ENCODE data around the gene PXK.

Gene PXK

DNA sequence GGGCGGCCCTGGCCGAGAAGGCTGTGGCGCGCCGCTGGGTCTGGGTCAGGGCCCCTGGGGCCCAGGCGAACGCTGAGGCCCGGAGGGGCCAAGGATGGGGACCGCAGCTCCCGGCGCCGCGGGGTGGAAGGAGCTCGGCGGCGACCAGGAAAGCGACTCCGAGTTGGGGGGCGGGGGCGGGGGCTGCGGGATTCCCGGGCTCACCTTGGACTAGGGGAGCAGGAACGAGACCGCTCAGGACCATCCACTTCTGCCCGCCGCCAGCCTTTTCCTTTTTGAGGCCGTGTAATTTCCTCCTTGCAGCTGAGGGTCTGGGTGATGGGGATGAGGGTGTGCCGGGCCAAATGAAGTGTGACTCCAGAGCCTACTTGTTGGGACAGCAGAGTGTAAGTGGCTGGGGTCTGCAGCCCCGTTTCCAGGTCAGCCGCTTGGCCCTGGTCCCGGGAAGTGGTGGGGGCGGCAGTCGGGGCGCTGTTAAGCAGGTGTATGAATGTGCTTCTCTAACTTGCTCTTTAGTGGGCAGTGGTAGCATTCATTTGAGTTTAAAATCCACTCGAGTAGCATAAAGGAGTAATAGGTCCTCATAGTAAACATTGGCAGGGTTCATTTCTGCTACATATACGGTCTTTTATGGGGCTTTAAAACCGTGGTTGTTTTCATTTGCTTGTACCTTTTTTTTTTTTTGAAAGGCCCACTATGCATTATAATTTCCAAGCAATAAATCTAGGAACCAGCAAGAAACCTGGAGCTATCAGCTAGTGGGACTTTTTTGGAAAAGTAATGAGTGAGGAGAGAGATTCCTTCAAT is 717 bp downstream of the PXK start:
- no peak for TF ChIP-seq GATA2 (IDR thresholded peaks at IDR 0.05; ENCODE audit: low read depth, low read length)
- TF ChIP-seq GATA3 (IDR thresholded peaks at IDR 0.05; ENCODE audit: low read depth, low read length): no peak

DNA sequence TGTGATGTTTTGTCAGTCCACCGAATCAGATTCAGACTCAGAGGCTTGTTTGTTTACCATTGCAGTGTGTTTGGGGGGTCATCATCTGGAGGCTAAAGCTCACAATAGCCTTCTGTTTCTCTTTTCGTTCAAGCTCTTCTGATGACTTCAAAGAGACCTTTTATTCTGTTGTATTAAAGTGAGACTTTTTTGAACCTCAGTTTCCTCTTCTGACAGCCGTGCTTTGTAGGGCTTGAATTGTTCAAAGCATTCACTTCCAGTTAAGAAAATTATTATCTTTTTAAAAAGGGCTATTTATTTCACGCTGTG is 1.3 kb downstream of the PXK start:
- TF ChIP-seq GATA3 (IDR thresholded peaks at IDR 0.05; ENCODE audit: low read depth, low read length): no peak
- TF ChIP-seq GATA2 (IDR thresholded peaks at IDR 0.05; ENCODE audit: low read depth, low read length): no peak

DNA sequence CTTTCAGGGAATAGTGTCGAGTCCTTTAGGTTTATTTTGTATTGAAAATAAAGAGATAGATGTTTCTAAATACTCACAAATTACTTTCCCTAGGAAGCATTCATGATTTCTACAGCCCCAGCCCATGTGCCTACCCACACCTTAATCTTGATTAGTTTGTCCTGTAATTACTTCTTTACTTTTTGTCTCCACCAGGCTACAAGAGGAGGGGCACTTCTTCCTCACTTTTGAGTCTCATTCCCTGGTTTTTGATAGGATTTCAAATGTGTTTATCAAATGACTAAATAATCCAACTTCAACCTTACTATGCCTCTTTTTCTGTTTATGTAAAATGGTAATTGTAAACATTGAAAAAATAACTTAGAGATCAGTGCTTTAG is 1.8 kb downstream of the PXK start:
- no peak for TF ChIP-seq GATA3 (IDR thresholded peaks at IDR 0.05; ENCODE audit: low read depth, low read length)
- no peak for TF ChIP-seq GATA2 (IDR thresholded peaks at IDR 0.05; ENCODE audit: low read depth, low read length)

DNA sequence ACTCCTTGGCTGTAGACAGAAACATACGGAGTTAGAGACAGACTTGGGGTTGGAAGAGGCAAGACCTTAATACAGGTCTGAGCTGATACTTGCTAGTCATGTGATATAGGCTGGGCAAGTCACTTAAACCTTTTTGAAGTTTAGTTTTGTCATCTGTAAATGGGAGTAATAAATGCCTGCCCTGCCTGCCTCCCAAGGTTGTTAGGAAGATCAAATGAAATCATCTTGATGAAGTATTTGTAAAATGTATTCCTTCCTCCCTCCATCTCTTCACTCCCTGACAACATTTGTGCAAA is 2.9 kb downstream of the PXK start:
- TF ChIP-seq GATA3 (IDR thresholded peaks at IDR 0.05; ENCODE audit: low read depth, low read length): no peak
- TF ChIP-seq GATA2 (IDR thresholded peaks at IDR 0.05; ENCODE audit: low read depth, low read length): no peak

GRCh38 chr3:58336135-58336882 is 3.6 kb downstream of the PXK start:
- TF ChIP-seq GATA3 (IDR thresholded peaks at IDR 0.05; ENCODE audit: low read depth, low read length): no peak
- TF ChIP-seq GATA2 (IDR thresholded peaks at IDR 0.05; ENCODE audit: low read depth, low read length): no peak

- TF ChIP-seq GATA3 (IDR thresholded peaks at IDR 0.05; ENCODE audit: low read depth, low read length): no peak
- no peak for TF ChIP-seq GATA2 (IDR thresholded peaks at IDR 0.05; ENCODE audit: low read depth, low read length)
Measured at GRCh38 chr3:58337190-58337589, 4.5 kb downstream of the PXK start.

DNA sequence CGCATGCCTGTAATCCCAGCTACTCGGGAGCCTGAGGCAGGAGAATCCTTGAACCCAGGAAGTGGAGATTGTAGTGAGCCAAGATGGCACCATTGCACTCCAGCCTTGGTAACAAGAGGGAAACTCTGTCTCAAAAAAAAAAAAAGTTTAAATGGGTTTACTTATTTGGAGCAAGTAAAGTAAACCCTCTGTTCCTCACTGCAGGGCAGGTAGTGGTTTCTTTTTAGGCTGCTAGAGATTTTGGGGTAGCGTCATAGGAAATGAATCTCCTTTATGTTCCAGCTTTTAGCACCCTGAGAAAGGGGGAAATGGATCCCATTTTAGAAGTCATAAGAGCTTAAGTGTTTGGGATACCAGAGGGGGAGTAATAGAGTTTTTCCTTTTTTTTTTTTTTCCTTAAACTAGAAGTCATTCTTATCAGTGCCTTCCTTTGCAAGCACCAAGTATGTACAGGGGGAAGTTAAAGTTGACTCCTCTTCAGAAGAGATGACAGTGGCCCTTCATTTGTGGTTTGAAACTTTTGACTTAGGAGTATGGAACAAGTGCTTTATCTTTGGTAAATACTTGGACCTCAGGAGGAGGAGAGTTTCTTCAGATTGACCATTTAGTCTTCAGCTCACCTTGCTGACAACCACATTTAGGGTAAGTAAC is 8.0 kb downstream of the PXK start:
- TF ChIP-seq GATA2 (IDR thresholded peaks at IDR 0.05; ENCODE audit: low read depth, low read length): no peak
- no peak for TF ChIP-seq GATA3 (IDR thresholded peaks at IDR 0.05; ENCODE audit: low read depth, low read length)

GRCh38 chr3:58341376-58341775 is 8.7 kb downstream of the PXK start:
- TF ChIP-seq GATA2 (IDR thresholded peaks at IDR 0.05; ENCODE audit: low read depth, low read length) (no peak), GATA3 (IDR thresholded peaks at IDR 0.05; ENCODE audit: low read depth, low read length) (no peak)

- TF ChIP-seq GATA3 (IDR thresholded peaks at IDR 0.05; ENCODE audit: low read depth, low read length): no peak
- TF ChIP-seq GATA2 (IDR thresholded peaks at IDR 0.05; ENCODE audit: low read depth, low read length): no peak
Measured at GRCh38 chr3:58342676-58343075, 10.0 kb downstream of the PXK start.

- TF ChIP-seq GATA2 (IDR thresholded peaks at IDR 0.05; ENCODE audit: low read depth, low read length) (no peak), GATA3 (IDR thresholded peaks at IDR 0.05; ENCODE audit: low read depth, low read length) (no peak)
Measured at GRCh38 chr3:58345457-58345856, 12.8 kb downstream of the PXK start.

DNA sequence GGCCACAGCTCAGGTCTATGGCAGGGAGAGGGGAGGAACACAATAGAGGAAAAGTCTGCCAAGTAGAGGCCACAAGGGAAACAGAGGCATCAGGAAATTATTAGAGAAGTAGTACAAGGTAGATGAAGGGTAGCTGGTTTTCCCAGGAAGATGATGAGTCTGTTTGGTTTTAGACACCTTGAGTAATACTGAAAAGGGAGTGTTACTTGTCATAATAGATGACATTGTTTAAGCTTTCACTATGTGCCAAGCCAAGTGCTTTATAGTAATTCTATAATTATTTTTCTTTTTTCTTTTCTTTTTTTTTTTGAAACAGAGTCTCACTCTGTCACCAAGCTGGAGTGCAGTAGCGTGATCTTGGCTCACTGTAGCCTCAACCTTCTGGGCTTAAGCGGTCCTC is 13.7 kb downstream of the PXK start:
- no peak for TF ChIP-seq GATA3 (IDR thresholded peaks at IDR 0.05; ENCODE audit: low read depth, low read length)
- no peak for TF ChIP-seq GATA2 (IDR thresholded peaks at IDR 0.05; ENCODE audit: low read depth, low read length)

- no peak for TF ChIP-seq GATA2 (IDR thresholded peaks at IDR 0.05; ENCODE audit: low read depth, low read length)
- no peak for TF ChIP-seq GATA3 (IDR thresholded peaks at IDR 0.05; ENCODE audit: low read depth, low read length)
Measured at GRCh38 chr3:58347984-58348383, 15.3 kb downstream of the PXK start.

GRCh38 chr3:58349792-58350626 is 17.3 kb downstream of the PXK start:
- TF ChIP-seq GATA2 (IDR thresholded peaks at IDR 0.05; ENCODE audit: low read depth, low read length) (no peak), GATA3 (IDR thresholded peaks at IDR 0.05; ENCODE audit: low read depth, low read length) (no peak)

GRCh38 chr3:58350627-58351013 is 17.9 kb downstream of the PXK start:
- TF ChIP-seq GATA3 (IDR thresholded peaks at IDR 0.05; ENCODE audit: low read depth, low read length): no peak
- TF ChIP-seq GATA2 (IDR thresholded peaks at IDR 0.05; ENCODE audit: low read depth, low read length): no peak
